ENCODE measurements around the gene SCD5. TPM values are rescaled to one million over a fixed set of nuclear protein-coding genes. Genes with fewer than 3 reads are reported as not detected.

SCD5 gene
- total RNA-seq, 2 donors from 2014 or later: 0.98 to 3.2 TPM

DNA sequence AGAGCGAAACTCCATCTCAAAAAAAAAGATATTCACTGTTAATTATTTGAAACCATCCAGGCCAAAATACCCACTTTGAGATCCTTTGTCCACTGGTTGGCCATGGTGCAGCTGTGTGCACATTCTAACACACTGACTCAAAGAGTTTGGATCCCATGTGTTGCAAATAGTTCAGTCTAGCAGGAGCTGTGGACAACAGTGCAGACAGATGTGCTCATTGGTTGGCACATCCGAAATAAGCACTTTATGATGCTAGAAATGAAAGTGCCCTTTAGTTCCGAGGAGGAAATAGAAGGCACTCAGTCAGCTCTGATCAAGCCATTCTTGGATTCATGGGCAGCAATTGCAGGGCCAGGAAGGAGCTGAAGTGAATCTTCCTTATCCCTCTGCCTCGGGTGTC lies 173.8 kb downstream of the SCD5 start:
- no peak for ATAC-seq
- intact Hi-C loops (cut with DNase I, micrococcal nuclease): no loop called here
- DNase-seq: no peak

DNA sequence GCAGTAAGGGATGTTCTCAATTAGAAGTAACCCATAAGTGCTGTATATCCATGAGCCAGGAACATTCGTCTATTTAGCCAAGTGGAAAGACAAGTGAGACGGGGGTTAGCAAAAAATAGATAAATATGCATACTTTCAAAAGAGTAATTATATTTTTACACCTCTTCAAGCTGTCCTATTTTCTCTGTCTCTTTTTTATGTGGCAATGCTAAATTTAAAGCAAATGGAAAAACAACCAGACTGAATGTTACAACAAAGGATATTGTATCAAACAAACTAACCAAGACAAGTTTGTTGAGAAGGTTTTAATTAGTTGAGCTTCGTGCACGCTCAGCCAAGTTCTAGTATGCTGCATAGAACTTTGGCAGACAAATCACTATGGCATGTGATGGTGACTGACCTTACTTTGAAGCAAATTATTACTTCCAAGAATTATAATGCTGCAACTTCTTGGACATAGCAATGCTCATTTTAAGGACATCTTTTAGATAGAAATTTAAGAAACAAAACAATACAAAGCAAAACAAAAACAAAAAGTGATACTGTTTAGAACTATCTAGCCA lies 175.4 kb downstream of the SCD5 start:
- ATAC-seq (no peak), DNase-seq (no peak)
- intact Hi-C loops (cut with DNase I, micrococcal nuclease): no loop called here

DNA sequence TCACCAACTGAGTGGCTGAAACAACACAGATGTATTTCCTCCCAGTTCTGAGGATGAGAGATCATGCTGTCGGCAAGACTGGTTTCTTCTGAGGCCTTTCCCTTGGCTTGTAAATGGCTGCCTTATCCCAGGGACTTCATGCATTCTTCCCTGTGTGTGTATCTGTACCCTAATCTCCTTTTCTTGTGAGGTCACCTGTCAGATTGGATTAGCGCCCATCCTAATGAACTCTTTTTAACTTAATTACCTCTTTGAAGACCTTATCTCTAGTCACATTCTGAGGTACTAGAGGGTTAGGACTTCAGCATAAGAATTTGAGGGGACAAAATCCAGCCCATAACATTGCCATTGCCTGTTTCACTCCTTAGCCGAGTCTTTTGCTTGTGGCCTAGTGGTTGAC lies 177.3 kb downstream of the SCD5 start:
- ATAC-seq (no peak), DNase-seq (no peak)
- intact Hi-C loops (cut with DNase I, micrococcal nuclease): no loop called here

DNA sequence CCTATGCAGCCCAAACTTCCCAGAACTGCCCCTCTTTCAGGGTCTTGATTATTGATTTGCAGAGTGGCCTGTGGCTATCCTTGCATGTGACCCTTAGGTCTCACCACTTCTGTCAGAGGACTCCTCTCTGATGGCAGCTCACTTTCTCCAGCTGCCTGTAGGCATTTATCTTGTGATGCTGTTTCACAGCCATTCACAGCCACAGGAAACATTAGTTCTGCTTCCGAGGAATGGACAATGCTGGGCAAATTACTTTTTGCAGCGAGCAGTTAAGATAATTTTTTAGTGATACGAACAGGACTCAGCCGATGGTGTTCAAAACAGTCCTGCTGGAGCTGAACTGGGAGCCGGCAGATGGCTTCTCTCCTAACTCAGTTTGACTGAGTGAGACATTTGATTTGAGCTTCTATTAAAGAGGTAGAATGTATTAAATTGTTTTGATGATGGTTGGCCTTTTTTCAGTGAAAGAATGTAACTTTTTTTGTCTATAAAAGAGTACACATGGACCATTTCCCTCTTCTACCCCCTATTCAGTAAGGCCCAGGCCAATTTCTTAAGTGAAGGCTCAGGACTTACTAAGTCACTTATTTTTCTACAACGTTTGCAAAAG lies 178.4 kb downstream of the SCD5 start:
- intact Hi-C loops (cut with DNase I, micrococcal nuclease): no loop called here
- ATAC-seq (no peak), DNase-seq (no peak)

DNA sequence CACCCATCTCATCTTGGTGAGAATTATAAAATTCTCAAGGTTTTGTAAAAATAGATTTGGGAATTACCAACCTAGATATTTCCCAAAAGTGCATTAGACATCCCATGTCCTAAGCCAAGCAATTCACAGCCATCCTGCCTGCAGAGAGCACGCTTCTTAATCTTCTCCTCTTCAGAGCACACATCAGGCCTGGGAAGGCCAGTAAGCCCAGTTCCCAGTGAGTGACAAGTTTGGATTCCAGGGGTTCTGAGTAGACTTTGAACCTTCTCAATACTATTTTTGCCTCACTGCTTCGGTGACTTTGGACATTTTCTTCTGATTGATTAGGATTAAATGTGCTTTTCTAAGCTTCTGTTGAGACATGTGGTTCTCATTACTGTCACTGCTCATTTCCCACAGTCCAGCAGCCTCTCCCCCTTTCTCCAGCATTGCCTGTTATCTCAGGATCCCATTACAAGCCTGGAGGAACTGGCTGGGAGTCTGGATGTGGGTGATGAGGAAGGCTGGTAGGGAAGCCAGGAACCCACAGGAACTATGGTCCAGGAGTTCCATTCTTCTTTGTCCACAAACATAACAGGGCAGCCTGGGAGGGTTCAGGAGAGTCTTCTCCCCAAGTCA lies 180.4 kb downstream of the SCD5 start:
- ATAC-seq (no peak), DNase-seq (no peak)
- intact Hi-C loops (cut with DNase I, micrococcal nuclease): no loop called here

DNA sequence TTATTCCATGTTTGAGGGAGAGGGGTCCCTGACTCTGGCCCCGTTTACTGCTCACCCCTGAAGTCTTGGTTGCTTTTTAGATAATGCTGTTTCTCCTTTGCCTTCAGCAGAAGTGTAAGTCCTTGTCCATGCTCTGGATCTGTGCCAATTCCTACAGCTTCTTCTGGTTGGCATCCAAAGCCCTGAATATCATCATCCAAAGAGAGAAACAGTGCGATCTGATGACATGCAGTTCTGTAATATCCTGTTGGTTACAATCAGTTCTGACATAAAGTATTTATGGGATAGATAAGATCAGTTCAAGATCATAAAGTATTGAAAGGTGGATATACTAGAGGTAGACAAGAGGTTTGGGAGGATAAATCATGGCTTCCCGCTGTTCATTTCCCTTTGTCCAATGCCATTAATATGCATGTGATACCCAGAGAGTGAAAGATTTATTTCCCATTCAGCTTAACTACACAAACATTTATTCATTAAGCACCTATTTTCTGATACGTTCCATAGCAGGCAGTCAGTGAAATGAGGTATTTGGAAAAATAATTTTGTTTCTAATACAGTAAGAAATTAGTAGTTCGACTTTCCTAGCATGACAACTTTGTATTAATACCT lies 183.7 kb downstream of the SCD5 start:
- intact Hi-C loops (cut with DNase I, micrococcal nuclease): no loop called here
- ATAC-seq (no peak), DNase-seq (no peak)

DNA sequence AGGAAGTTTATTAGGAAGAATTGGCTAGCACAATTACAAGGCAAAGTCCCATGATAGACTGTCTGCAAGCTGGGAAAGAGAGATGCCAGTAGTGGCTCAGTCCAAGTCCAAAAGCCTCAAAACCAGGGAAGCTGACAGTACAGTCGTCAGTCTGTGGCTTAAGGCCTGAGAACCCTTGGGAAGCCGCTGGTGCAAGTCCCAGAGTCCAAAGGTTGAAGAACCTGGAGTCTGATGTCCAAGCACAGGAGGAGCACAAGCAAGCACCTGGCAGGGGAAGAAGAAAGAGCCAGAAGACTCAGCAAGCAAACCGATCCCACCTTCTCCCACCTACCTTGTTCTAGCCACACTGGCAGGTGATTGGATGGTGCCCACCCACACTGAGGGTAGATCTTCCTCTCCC lies 185.5 kb downstream of the SCD5 start:
- no peak for DNase-seq
- intact Hi-C loops (cut with DNase I, micrococcal nuclease): no loop called here
- no peak for ATAC-seq

DNA sequence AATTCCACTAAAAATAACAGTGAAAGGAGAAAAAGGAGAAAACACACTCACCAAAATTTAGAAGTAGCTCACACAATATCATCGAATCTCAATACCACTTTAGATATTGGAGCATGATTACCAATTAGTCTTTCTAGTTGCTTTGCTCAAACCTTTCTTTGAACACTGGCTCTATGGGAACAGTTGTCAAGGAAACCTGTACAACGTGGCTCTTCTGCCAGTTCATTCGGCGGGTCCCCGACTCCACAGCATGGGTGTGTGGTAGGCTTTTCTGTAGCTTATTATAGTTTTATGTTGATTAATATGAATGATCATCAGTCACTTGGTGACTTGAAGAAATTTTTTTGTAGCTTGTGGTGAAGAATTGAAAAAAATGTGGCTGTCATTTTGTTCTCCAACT lies 186.6 kb downstream of the SCD5 start:
- intact Hi-C loops (cut with DNase I, micrococcal nuclease): no loop called here
- no peak for ATAC-seq
- DNase-seq: no peak

DNA sequence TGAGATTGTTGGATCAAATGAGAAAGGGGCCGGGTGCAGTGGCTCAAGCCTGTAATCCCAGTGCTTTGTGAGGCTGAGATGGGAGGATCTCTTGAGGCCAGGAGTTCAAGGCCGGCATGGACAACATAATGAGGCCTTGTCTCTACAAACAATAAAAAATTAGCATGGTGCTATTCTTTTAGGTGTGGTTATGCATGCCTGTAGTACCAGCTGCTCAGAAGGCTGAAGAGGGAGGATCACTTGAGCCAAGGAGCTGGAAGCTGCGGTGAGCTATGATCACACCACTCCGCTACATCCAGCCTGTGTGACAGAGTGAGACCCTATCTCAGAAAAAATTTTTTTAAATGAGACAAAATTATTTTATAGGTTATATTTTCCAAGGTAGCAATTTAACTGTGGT lies 187.1 kb downstream of the SCD5 start:
- DNase-seq (no peak), ATAC-seq (peak; percentile 53)
- intact Hi-C loops (cut with DNase I, micrococcal nuclease): no loop called here

DNA sequence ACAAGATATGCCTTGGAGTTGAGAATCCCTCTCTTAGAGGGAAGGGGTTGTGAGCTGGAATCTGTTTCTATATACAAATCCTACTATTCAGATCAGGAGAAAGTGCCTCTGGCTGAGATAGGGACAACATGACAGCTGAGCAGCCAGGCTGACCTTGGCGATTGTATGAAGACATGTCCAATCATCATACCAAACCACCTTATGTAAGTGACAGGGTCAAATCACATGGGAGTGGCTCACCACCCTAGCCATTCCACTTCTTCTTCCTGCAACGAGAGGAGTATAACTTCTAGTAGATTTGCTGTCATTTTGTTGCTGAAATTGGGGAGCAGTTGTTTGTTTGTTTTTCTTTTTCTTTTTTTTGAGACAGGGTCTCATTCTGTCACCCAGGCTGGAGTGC lies 188.6 kb downstream of the SCD5 start:
- intact Hi-C loops (cut with DNase I, micrococcal nuclease): no loop called here
- no peak for ATAC-seq
- no peak for DNase-seq

DNA sequence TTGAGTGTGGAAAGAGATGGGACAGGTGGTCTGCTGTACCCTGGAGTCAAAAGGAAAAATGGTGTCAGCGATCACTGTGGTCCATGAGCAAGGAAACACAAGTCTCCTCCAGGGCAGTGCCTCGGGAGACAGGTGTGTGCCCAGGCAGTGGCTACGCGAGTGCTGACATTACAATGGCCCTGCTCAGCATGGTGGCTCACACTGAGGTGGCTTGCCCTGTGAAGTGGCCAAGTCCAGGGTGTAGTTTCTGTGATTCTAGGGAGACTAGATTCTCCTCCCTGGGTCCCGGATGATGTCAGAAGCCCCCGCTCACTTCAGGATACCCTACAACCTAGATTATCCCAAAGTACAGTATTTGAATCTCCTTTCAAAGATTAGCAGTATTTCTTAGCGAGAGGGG lies 192.0 kb downstream of the SCD5 start:
- intact Hi-C loops (cut with DNase I, micrococcal nuclease): no loop called here
- DNase-seq (no peak), ATAC-seq (no peak)

DNA sequence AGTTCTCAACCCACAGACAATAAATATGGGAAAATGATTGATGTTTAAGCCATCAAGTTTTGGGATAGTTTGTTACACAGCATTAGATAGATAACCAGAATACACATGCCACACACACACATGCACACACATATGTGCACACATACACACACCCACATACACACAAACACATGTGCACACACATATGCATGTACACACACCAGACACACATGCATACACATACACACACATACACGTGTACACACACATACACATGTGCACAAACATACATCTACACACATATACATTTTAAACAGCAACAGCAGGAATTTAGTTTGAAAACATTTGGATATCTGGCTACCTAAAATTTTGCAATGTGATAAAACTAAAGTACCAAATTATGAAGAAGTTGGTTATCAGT lies 194.1 kb downstream of the SCD5 start:
- ATAC-seq: no peak
- intact Hi-C loops (cut with DNase I, micrococcal nuclease): no loop called here

DNA sequence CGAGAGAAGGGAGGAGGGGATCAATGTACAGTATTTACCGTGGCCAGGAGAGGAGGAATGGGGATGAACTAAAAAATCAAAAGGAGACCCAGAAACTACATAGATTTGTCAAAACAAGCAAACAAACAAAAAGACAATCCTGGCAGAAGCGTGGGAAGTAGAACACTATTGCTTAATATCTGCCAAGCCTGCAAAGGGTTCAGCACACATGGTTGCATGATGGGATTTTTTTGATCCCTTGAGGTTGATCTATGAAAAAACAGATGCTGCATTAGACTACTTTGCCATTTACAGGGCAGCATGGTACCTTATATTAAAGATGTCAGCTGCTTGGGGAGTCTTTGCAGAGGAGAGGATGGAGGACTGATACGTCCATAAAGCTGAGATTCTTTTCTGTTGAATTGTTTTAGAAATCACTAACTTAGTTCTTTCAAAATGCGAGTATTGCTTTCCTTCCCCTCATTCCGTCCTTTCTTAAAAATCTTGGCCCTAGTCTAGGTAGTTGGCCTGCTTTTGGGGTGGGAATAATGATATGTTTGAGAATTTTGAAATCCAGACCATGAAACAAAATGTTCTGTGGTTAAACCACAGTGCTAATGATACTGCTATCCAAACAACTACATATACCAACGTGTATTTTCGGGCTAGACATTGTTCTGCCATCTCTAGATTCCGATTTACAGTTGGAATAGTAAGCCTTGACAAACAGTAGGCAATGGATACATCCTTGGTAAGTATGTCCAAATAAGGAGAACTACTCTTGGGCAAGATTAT lies 197.2 kb downstream of the SCD5 start:
- intact Hi-C loops (cut with DNase I, micrococcal nuclease): no loop called here
- no peak for ATAC-seq
- DNase-seq: no peak

More for the DNA sequence above, 194.1 kb downstream of the SCD5 start:
- no peak for DNase-seq

DNA sequence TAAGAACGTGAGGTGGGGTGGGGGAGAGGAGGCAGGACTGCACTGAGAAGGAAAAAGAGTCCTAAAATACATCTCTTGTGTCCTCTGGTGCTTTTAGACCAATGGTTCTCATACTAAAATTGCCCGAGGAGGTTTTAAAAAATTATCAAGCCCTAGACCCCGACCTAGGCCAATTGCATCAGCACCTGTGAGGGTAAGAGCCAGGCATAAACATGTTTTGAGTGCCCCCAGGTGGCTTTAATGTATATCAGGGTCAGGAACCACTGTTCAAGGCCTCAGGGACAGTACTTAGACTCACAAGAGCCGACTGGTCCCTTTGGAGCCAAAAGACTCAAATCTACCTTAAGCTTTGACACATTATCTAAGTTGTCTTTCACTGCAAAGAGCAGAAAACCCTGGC lies 199.3 kb downstream of the SCD5 start:
- DNase-seq: no peak
- ATAC-seq: no peak
- intact Hi-C loops (cut with DNase I, micrococcal nuclease): no loop called here

DNA sequence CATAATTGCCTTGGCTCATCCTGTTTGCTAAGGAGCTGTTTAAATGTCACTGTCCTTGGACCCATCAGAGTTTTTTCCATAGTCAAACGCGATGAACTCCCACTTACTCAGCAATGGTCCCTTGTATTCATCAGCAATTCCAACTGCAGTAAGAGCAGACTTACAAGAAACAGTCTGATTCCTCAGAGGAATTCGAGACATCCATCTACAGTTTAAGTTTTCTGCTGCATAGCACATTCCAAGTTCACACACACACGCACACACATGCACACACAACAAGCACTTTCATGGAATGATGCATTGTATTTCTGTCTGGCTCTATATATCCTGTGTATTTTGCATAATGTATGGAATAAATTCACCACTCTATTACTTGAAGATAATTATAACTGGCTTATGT lies 204.1 kb downstream of the SCD5 start:
- no peak for DNase-seq
- no peak for ATAC-seq
- intact Hi-C loops (cut with DNase I, micrococcal nuclease): no loop called here

DNA sequence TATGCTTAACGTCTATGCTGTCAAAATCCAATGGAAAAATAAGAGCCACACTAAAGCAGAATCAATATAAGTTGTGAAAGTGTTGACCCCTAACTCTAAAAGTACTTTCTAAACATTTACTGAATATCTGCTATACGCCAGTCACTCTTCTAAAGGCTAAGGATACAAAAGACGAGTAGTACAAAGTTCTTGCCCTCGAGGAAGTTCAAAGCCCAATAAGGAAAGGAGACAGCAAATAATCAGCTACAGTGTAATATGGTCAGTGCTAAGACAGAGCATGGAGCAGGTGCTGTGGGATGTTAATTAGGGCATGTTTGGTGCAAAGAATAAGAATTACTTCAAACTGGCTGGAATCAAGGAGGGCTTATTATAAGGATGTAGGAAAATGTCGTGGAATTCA lies 205.2 kb downstream of the SCD5 start:
- intact Hi-C loops (cut with DNase I, micrococcal nuclease): no loop called here
- peak; percentile 99 for ATAC-seq
- no peak for DNase-seq

DNA sequence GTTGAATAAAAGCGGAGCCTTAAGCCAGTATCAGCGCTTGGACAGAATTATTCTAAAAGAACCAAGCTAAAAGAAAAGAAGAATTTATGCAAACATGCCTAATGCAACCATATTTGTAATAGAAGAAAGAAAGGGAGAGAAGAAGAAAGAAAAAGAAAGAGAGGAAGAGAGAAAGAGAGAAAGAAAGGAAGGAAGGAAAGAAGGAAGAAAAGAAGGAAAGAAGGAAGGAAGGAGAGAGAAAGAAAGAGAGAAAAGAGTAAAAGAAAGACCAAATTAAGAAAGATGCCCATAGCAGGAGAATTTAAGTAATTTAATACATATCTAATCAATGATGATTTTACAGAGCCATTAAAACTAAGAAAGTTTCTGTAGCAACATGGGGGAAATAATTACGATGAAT lies 206.0 kb downstream of the SCD5 start:
- intact Hi-C loops (cut with DNase I, micrococcal nuclease): no loop called here
- no peak for ATAC-seq
- DNase-seq: no peak

DNA sequence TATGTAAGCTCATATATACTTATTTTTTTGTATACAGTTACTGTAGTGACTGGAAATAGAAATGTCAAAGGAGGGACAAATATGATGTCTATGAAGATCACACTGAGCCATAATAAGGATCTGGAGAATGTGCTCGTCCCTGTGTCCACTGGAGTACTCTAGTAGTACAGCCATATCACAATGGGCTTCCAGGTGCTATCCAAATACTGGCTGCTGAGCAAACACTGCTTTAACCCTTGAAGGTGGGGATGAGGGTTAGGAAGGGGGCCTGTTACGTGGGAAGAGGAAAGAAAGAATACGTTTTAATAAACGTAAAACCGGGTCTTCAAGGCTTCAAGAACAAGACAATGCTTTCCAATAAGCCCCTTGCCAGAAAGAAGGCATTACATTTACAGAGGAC lies 207.0 kb downstream of the SCD5 start:
- intact Hi-C loops (cut with DNase I, micrococcal nuclease): no loop called here
- ATAC-seq: no peak
- DNase-seq: no peak

DNA sequence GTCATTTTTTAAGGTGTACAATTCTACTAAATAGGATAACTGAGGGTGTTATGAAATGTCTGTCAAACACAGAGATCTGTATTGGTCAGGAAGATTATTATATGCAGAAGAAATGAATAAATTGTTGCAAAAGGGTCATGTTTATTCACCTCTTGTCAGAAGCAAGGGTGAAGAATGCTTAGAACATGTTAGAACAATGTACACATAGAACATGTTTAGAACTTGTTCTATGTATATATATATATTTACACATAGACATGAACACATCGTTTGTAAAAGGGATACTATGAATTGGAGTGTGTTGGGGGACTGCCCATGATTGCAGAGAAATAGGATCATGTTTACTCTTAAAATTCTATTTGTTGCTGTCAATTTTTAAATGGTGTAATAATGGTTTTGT lies 208.8 kb downstream of the SCD5 start:
- DNase-seq: no peak
- intact Hi-C loops (cut with DNase I, micrococcal nuclease): no loop called here
- no peak for ATAC-seq

DNA sequence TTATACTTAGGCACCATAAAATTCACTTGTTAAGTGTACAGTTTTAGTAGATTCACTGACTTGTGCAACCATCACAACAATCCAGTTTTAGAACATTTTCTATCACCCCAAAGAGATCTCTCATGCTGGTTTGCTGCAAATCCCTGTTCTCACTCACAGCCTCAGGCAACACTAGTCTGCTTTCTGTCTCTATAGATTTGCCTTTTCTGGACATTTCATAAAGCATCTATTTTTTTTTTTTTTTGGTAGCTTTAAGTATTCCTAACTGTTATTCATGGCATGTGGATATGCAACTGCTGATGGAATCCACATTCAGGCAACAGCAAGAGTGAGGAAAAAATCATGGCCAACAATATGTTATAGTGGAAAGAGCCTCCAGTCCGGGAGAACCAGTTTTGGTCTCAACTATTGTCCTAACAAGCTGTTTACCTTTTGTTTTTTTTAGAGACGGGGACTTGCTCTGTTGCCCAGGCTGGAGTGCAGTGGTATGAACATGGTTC lies 209.8 kb downstream of the SCD5 start:
- ATAC-seq (no peak), DNase-seq (no peak)
- intact Hi-C loops (cut with DNase I, micrococcal nuclease): no loop called here
